Ishikawa (cell line): ENCODE measurements around the gene BTN3A1.
A peak's percentile ranks its signal among the peaks of the same experiment; 100 is the strongest.

ENCODE experiments used
- CEBPB ChIP-seq: IDR thresholded peaks from 2 replicates; pipeline ENCODE4 v1.6.1; 2012
- CREB1 ChIP-seq: IDR thresholded peaks from 2 replicates; pipeline ENCODE4 v1.6.1; 2012; ENCODE audit warnings: low read depth
- EGR1 ChIP-seq: IDR thresholded peaks from 2 replicates; pipeline ENCODE4 v1.6.1; 2012
- EP300 ChIP-seq: IDR thresholded peaks from 2 replicates; pipeline ENCODE4 v1.6.1; 2012; ENCODE audit warnings: borderline replicate concordance
- FOXM1 ChIP-seq: IDR thresholded peaks from 2 replicates; pipeline ENCODE4 v1.6.1; 2012; ENCODE audit warnings: low read depth, borderline replicate concordance
- MAX ChIP-seq: IDR thresholded peaks from 2 replicates; pipeline ENCODE4 v1.6.1; 2012
- NFIC ChIP-seq: IDR thresholded peaks from 2 replicates; pipeline ENCODE4 v1.6.1; 2012
- RAD21 ChIP-seq: IDR thresholded peaks from 2 replicates; pipeline ENCODE4 v1.6.1; 2012; ENCODE audit warnings: low read depth
- TAF1 ChIP-seq: IDR thresholded peaks from 2 replicates; pipeline ENCODE4 v1.6.1; 2012; ENCODE audit warnings: low read depth, mild to moderate bottlenecking
- TCF12 ChIP-seq: IDR thresholded peaks from 2 replicates; pipeline ENCODE4 v1.6.1; 2012; ENCODE audit warnings: low read depth
- TEAD4 ChIP-seq: IDR thresholded peaks from 2 replicates; pipeline ENCODE4 v1.6.1; 2012
- USF1 ChIP-seq: IDR thresholded peaks from 2 replicates; pipeline ENCODE4 v1.6.1; 2012
- YY1 ChIP-seq: IDR thresholded peaks from 2 replicates; pipeline ENCODE4 v1.6.1; 2012; ENCODE audit warnings: low read depth
- ZBTB7A ChIP-seq: IDR thresholded peaks from 2 replicates; pipeline ENCODE4 v1.6.1; 2012; ENCODE audit warnings: low read depth
- TF ChIP-seq, protein P1 (sequence below): IDR thresholded peaks from 2 replicates; pipeline ENCODE4 v1.6.1; 2012; ENCODE audit warnings: low read depth, mild to moderate bottlenecking

Gene BTN3A1

GRCh38 chr6:26389349-26389894 is 12.7 kb upstream of the BTN3A1 start:
- TF ChIP-seq, protein P1, sequence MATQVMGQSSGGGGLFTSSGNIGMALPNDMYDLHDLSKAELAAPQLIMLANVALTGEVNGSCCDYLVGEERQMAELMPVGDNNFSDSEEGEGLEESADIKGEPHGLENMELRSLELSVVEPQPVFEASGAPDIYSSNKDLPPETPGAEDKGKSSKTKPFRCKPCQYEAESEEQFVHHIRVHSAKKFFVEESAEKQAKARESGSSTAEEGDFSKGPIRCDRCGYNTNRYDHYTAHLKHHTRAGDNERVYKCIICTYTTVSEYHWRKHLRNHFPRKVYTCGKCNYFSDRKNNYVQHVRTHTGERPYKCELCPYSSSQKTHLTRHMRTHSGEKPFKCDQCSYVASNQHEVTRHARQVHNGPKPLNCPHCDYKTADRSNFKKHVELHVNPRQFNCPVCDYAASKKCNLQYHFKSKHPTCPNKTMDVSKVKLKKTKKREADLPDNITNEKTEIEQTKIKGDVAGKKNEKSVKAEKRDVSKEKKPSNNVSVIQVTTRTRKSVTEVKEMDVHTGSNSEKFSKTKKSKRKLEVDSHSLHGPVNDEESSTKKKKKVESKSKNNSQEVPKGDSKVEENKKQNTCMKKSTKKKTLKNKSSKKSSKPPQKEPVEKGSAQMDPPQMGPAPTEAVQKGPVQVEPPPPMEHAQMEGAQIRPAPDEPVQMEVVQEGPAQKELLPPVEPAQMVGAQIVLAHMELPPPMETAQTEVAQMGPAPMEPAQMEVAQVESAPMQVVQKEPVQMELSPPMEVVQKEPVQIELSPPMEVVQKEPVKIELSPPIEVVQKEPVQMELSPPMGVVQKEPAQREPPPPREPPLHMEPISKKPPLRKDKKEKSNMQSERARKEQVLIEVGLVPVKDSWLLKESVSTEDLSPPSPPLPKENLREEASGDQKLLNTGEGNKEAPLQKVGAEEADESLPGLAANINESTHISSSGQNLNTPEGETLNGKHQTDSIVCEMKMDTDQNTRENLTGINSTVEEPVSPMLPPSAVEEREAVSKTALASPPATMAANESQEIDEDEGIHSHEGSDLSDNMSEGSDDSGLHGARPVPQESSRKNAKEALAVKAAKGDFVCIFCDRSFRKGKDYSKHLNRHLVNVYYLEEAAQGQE = no peak
- TF ChIP-seq NFIC = no peak
- TF ChIP-seq ZBTB7A = no peak
- TF ChIP-seq TCF12 = no peak
- no peak for TF ChIP-seq RAD21
- TF ChIP-seq EP300 = no peak
- TF ChIP-seq CEBPB = no peak
- TF ChIP-seq TEAD4 = no peak
- TF ChIP-seq MAX = no peak
- no peak for TF ChIP-seq USF1
- no peak for TF ChIP-seq TAF1
- no peak for TF ChIP-seq YY1
- TF ChIP-seq CREB1 = no peak
- TF ChIP-seq FOXM1 = no peak

GRCh38 chr6:26390531-26390930 is 11.5 kb upstream of the BTN3A1 start:
- TF ChIP-seq ZBTB7A = no peak
- TF ChIP-seq NFIC = no peak
- TF ChIP-seq RAD21 = no peak
- no peak for TF ChIP-seq YY1
- TF ChIP-seq, protein P1 = no peak
- no peak for TF ChIP-seq USF1
- no peak for TF ChIP-seq TAF1
- TF ChIP-seq FOXM1 = no peak
- no peak for TF ChIP-seq EP300
- TF ChIP-seq TEAD4 = no peak
- no peak for TF ChIP-seq MAX
- no peak for TF ChIP-seq CREB1
- TF ChIP-seq TCF12 = no peak
- no peak for TF ChIP-seq EGR1
- TF ChIP-seq CEBPB = no peak

DNA sequence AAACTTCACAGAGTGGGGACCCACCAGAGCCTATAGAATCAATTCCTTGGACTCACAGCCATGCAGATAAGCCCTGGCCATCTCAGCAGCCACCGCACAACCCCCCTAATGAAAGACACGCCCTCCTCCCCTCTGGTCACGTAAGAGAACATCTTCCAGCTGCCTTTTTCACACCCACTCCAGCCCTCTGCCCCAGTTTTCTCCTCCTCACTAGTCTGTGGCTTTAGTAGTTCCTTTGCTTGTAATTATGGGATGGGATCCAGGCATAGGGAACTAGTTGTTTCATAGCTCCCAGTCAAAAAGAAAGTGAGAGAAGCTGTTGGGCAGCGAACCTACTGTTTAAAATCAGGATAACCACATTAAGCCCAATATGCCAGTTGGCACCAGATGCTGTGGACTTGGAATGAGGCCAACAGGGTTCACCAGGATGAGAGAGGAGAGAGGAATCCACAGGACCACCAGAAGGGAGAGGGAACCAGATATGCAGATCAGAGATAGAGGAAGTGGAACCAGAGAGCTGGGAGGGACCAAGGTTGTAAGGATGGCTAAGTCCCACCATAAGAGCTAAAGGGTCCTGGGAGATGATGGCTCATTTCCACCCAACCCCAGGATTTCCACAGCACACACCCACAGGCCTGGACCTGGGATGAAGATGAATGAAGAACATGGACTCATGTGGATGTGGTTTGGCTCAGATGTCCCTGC is 9.0 kb upstream of the BTN3A1 start:
- TF ChIP-seq TAF1 (no peak), ZBTB7A (no peak), EP300 (no peak), NFIC (no peak), TEAD4 (no peak), CEBPB (no peak), FOXM1 (no peak), CREB1 (no peak)
- TF ChIP-seq, protein P1 = no peak

- TF ChIP-seq NFIC (peak; percentile 68), RAD21 (no peak)
Observed at GRCh38 chr6:26394289-26394688, 7.8 kb upstream of the BTN3A1 start.

DNA sequence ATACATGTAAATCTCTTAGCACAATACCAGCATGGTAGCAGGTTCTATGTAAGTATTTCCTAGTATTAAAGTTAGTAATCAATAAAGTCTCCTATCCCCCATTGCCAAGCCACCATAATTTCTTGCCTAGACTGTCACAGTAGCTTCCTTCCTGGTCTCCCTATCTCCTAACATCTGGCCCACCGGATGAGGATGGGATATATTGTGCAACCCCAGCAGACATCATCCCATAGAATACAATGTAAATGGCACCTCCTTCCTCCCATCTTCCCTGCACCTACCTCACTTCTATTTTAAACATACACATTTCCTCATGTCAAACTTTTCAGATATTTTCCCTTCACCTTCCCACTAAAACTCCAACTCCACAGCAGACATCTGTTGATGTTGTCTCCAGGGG is 3.5 kb upstream of the BTN3A1 start:
- TF ChIP-seq EGR1 (no peak), FOXM1 (no peak), EP300 (no peak), CREB1 (no peak), TAF1 (no peak), TCF12 (no peak), USF1 (no peak), MAX (no peak), ZBTB7A (no peak)
